ENCODE data around the gene PCDHGA12.
"Not testable (repeated sequence)": the region's sequence is repeated elsewhere in the genome, so short reads cannot be mapped to it uniquely, and the experiment has no call there.

Gene PCDHGA12

DNA sequence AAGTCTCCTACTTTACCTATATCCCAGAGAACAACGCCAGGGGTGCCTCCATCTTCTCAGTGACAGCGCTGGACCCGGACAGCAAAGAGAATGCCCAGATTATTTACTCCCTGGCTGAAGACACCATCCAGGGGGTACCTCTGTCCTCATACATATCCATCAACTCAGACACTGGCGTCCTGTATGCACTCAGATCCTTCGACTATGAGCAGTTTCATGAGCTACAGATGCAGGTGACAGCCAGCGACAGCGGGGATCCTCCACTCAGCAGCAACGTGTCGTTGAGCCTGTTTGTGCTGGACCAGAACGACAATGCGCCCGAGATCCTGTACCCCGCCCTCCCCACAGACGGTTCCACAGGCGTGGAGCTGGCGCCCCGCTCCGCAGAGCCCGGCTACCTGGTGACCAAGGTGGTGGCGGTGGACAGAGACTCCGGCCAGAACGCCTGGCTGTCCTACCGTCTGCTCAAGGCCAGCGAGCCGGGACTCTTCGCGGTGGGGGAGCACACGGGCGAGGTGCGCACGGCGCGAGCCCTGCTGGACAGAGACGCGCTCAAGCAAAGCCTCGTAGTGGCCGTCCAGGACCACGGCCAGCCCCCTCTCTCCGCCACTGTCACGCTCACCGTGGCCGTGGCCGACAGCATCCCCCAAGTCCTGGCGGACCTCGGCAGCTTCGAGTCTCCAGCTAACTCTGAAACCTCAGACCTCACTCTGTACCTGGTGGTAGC is 15.6 kb upstream of the PCDHGA12 start:
- not testable (repeated sequence) for ATAC-seq (replicated peaks; ENCODE audit: extremely low read depth, poor library complexity, severe bottlenecking); DNase-seq (ENCODE audit: low spot score in 2 of 2); H3K36me3 Mint-ChIP-seq (ENCODE audit: insufficient read depth); H3K4me3 Mint-ChIP-seq; H3K27ac Mint-ChIP-seq (ENCODE audit: low read depth)
- Mint-ChIP-seq H3K27me3 (peaks cover 86% of the 10 kb centered on the region), H3K4me1 (peaks cover 18% of the 10 kb centered on the region), H3K9me3 (peaks cover 11% of the 10 kb centered on the region)

DNA sequence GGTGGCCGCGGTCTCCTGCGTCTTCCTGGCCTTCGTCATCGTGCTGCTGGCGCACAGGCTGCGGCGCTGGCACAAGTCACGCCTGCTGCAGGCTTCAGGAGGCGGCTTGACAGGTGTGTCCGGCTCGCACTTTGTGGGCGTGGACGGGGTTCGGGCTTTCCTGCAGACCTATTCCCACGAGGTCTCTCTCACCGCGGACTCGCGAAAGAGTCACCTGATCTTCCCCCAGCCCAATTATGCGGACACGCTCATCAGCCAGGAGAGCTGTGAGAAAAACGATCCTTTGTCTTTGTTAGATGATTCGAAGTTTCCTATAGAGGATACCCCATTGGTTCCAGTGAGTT is 15.1 kb upstream of the PCDHGA12 start:
- ATAC-seq (replicated peaks; ENCODE audit: extremely low read depth, poor library complexity, severe bottlenecking); H3K27ac Mint-ChIP-seq (ENCODE audit: low read depth); DNase-seq (ENCODE audit: low spot score in 2 of 2); H3K4me3 Mint-ChIP-seq; H3K9me3 Mint-ChIP-seq: not testable (repeated sequence)
- Mint-ChIP-seq H3K27me3 (peaks cover 86% of the 10 kb centered on the region), H3K36me3 (ENCODE audit: insufficient read depth) (peaks cover 10% of the 10 kb centered on the region), H3K4me1 (peaks cover 18% of the 10 kb centered on the region)

DNA sequence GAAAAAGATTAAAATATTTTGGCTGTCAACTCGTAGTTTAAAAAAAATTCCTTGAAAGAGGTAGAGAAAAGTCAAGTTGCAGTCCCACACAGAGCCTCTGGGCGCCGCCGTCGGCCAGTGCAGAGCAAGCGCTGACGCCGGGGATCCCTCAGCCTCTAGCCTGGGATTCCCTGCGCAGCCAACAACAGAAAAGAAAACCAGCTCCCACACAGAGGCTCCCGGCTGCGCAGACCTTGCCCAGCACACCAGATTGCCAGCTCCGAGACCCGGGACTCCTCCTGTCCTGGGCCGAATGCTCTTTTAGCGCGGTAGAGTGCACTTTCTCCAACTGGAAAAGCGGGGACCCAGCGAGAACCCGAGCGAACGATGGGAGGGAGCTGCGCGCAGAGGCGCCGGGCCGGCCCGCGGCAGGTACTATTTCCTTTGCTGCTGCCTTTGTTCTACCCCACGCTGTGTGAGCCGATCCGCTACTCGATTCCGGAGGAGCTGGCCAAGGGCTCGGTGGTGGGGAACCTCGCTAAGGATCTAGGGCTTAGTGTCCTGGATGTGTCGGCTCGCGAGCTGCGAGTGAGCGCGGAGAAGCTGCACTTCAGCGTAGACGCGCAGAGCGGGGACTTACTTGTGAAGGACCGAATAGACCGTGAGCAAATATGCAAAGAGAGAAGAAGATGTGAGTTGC is 12.7 kb upstream of the PCDHGA12 start, which contains the start of gene PCDHGB7:
TSS of gene PCDHGB7 (plus strand) at position 184 of the 679 bp plus-strand sequence. CDS start at position 367, 183 bp downstream.
- peaks cover 92% of the 10 kb centered on the region for H3K27me3 Mint-ChIP-seq
- ATAC-seq (replicated peaks; ENCODE audit: extremely low read depth, poor library complexity, severe bottlenecking); H3K9me3 Mint-ChIP-seq; H3K27ac Mint-ChIP-seq (ENCODE audit: low read depth); DNase-seq (ENCODE audit: low spot score in 2 of 2): not testable (repeated sequence)
- H3K4me3 Mint-ChIP-seq, result peak within 1 kb of the TSS; percentile 42
- peaks cover 18% of the 10 kb centered on the region for H3K36me3 Mint-ChIP-seq (ENCODE audit: insufficient read depth)
- H3K4me1 Mint-ChIP-seq, result peaks cover 24% of the 10 kb centered on the region

DNA sequence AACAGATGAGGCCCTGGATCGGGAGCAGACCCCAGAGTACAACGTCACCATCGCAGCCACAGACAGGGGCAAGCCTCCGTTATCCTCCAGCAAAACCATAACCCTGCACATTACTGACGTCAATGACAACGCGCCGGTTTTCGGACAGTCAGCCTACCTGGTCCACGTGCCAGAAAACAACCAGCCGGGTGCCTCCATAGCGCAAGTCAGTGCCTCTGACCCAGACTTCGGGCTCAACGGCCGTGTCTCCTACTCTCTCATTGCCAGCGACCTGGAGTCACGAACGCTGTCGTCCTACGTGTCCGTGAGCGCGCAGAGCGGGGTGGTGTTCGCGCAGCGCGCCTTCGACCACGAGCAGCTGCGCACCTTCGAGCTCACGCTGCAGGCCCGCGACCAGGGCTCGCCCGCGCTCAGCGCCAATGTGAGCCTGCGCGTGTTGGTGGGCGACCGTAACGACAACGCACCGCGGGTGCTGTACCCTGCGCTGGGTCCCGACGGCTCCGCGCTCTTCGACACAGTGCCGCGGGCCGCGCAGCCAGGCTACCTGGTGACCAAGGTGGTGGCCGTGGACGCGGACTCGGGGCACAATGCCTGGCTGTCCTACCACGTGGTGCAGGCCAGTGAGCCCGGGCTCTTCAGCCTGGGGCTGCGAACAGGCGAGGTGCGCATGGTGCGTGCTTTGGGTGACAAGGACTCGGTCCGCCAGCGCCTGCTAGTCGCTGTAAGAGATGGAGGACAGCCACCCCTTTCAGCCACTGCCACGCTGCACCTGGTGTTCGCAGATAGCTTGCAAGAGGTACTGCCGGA is 11.0 kb upstream of the PCDHGA12 start:
- ATAC-seq (replicated peaks; ENCODE audit: extremely low read depth, poor library complexity, severe bottlenecking) (no peak), DNase-seq (ENCODE audit: low spot score in 2 of 2) (no peak)
- Mint-ChIP-seq H3K27ac (ENCODE audit: low read depth) (no peak overlapping the region), H3K9me3 (peaks cover 6% of the 10 kb centered on the region), H3K4me3 (no peak overlapping the region), H3K27me3 (peaks cover 88% of the 10 kb centered on the region), H3K4me1 (peaks cover 10% of the 10 kb centered on the region), H3K36me3 (ENCODE audit: insufficient read depth) (peaks cover 14% of the 10 kb centered on the region)

DNA sequence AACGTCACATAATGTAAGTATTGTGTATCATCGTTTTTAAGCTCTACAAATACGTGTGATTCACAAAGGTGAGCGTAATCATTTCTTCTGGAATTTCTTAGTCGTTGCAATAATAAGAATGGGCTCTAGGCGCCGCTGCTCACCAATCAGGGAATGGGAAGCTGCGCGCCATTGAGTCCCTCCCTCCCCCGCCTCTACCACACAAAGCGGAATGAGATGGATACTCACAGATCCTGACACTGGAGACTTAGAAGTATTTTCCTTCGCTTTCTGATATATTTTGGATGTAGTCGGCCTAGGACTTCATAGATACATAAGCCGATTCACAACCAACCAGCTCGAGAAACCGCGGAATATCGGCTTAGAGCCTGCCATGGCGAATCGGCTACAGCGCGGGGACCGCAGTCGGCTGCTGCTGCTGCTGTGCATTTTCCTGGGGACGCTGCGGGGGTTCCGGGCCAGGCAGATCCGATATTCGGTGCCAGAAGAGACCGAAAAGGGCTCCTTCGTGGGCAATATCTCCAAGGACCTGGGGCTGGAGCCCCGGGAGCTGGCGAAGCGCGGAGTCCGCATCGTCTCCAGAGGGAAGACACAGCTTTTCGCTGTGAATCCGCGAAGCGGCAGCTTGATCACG is 9.3 kb upstream of the PCDHGA12 start, which contains the start of gene PCDHGA11:
TSS of gene PCDHGA11 (plus strand) at position 197 of the 634 bp plus-strand sequence. CDS start at position 374, 177 bp downstream.
- Mint-ChIP-seq H3K27me3 (peaks cover 88% of the 10 kb centered on the region), H3K27ac (ENCODE audit: low read depth) (peak within 1 kb of the TSS; percentile 61), H3K4me1 (peaks cover 6% of the 10 kb centered on the region), H3K36me3 (ENCODE audit: insufficient read depth) (peaks cover 14% of the 10 kb centered on the region), H3K4me3 (peak within 1 kb of the TSS; percentile 34), H3K9me3 (peaks cover 6% of the 10 kb centered on the region)
- ATAC-seq (replicated peaks; ENCODE audit: extremely low read depth, poor library complexity, severe bottlenecking) (no peak), DNase-seq (ENCODE audit: low spot score in 2 of 2) (no peak)

DNA sequence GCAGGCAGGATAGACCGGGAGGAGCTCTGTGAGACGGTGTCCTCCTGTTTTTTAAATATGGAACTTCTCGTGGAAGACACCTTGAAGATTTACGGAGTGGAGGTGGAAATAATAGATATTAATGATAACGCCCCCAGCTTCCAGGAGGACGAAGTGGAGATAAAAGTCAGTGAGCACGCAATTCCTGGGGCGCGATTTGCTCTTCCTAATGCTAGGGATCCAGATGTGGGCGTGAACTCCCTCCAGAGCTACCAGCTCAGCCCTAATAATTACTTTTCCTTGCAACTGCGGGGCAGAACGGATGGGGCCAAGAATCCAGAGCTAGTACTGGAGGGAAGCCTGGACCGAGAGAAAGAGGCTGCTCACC is 8.8 kb upstream of the PCDHGA12 start:
- Mint-ChIP-seq H3K4me1 (peaks cover 6% of the 10 kb centered on the region), H3K36me3 (ENCODE audit: insufficient read depth) (peaks cover 14% of the 10 kb centered on the region), H3K27ac (ENCODE audit: low read depth) (peak overlapping the region; percentile 61), H3K9me3 (peaks cover 6% of the 10 kb centered on the region), H3K4me3 (peak overlapping the region; percentile 34), H3K27me3 (peaks cover 88% of the 10 kb centered on the region)
- no peak for ATAC-seq (replicated peaks; ENCODE audit: extremely low read depth, poor library complexity, severe bottlenecking)
- DNase-seq (ENCODE audit: low spot score in 2 of 2), result no peak

DNA sequence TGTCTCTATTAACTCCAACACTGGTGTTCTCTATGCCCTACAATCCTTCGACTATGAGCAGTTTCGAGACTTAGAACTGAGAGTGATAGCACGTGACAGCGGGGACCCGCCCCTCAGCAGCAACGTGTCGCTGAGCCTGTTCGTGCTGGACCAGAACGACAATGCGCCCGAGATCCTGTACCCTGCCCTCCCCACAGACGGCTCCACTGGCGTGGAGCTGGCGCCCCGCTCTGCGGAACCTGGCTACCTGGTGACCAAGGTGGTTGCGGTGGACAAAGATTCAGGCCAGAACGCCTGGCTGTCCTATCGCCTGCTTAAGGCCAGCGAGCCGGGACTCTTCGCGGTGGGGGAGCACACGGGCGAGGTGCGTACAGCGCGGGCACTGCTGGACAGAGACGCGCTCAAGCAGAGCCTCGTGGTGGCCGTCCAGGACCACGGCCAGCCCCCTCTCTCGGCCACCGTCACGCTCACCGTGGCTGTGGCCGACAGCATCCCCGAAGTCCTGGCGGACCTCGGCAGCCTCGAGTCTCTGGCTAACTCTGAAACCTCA is 7.5 kb upstream of the PCDHGA12 start:
- H3K4me3 Mint-ChIP-seq, result no peak overlapping the region
- H3K4me1 Mint-ChIP-seq, result peaks cover 6% of the 10 kb centered on the region
- no peak overlapping the region for H3K27ac Mint-ChIP-seq (ENCODE audit: low read depth)
- no peak for ATAC-seq (replicated peaks; ENCODE audit: extremely low read depth, poor library complexity, severe bottlenecking)
- H3K27me3 Mint-ChIP-seq, result peaks cover 83% of the 10 kb centered on the region
- H3K36me3 Mint-ChIP-seq (ENCODE audit: insufficient read depth), result peaks cover 14% of the 10 kb centered on the region
- peaks cover 4% of the 10 kb centered on the region for H3K9me3 Mint-ChIP-seq
- DNase-seq (ENCODE audit: low spot score in 2 of 2), result no peak

DNA sequence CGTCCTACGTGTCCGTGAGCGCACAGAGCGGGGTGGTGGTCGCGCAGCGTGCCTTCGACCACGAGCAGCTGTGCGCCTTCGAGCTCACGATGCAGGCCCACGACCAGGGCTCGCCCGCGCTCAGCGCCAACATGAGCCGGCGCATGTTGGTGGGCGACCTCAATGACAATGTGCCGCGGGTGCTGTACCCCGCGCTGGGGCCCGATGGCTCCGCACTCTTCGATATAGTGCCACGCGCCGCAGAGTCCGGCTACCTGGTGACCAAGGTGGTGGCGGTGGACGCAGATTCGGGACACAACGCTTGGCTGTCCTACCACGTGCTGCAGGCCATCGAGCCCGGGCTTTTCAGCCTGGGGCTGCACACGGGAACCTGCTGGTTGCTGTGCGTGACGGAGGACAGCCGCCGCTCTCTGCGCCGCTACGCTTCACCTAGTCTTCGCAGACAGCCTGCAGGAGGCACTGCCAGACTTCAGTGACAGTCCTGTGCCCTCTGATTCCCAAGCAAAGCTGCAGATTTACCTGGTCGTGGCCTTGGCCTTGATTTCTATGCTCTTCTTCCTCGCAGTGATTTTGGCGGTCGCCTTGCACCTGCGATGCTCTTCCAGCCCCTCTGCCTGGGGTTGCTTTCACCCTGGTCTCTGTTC is 2.4 kb upstream of the PCDHGA12 start:
- Mint-ChIP-seq H3K4me3 (no peak overlapping the region), H3K27ac (ENCODE audit: low read depth) (no peak overlapping the region)

DNA sequence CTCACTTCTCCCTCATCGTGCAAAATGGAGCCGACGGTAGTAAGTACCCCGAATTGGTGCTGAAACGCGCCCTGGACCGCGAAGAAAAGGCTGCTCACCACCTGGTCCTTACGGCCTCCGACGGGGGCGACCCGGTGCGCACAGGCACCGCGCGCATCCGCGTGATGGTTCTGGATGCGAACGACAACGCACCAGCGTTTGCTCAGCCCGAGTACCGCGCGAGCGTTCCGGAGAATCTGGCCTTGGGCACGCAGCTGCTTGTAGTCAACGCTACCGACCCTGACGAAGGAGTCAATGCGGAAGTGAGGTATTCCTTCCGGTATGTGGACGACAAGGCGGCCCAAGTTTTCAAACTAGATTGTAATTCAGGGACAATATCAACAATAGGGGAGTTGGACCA is 979 bp downstream of the PCDHGA12 start:
- Mint-ChIP-seq H3K9me3 (peaks cover 20% of the 10 kb centered on the region), H3K36me3 (ENCODE audit: insufficient read depth) (peaks cover 3% of the 10 kb centered on the region), H3K4me1 (peaks cover 6% of the 10 kb centered on the region), H3K27ac (ENCODE audit: low read depth) (no peak overlapping the region), H3K4me3 (no peak overlapping the region), H3K27me3 (peaks cover 77% of the 10 kb centered on the region)
- DNase-seq (ENCODE audit: low spot score in 2 of 2) (no peak), ATAC-seq (replicated peaks; ENCODE audit: extremely low read depth, poor library complexity, severe bottlenecking) (no peak)

More for the DNA sequence above, 2.4 kb upstream of the PCDHGA12 start:
- no peak for ATAC-seq (replicated peaks; ENCODE audit: extremely low read depth, poor library complexity, severe bottlenecking)
- Mint-ChIP-seq H3K4me1 (peaks cover 6% of the 10 kb centered on the region), H3K27me3 (peaks cover 80% of the 10 kb centered on the region), H3K36me3 (ENCODE audit: insufficient read depth) (peaks cover 3% of the 10 kb centered on the region), H3K9me3 (peaks cover 16% of the 10 kb centered on the region)
- DNase-seq (ENCODE audit: low spot score in 2 of 2), result no peak

DNA sequence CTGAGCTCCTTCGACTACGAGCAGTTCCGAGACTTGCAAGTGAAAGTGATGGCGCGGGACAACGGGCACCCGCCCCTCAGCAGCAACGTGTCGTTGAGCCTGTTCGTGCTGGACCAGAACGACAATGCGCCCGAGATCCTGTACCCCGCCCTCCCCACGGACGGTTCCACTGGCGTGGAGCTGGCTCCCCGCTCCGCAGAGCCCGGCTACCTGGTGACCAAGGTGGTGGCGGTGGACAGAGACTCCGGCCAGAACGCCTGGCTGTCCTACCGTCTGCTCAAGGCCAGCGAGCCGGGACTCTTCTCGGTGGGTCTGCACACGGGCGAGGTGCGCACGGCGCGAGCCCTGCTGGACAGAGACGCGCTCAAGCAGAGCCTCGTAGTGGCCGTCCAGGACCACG is 2.0 kb downstream of the PCDHGA12 start:
- H3K4me1 Mint-ChIP-seq; H3K36me3 Mint-ChIP-seq (ENCODE audit: insufficient read depth); ATAC-seq (replicated peaks; ENCODE audit: extremely low read depth, poor library complexity, severe bottlenecking); H3K4me3 Mint-ChIP-seq; H3K27ac Mint-ChIP-seq (ENCODE audit: low read depth); DNase-seq (ENCODE audit: low spot score in 2 of 2): not testable (repeated sequence)
- H3K9me3 Mint-ChIP-seq, result peaks cover 20% of the 10 kb centered on the region
- H3K27me3 Mint-ChIP-seq, result peaks cover 73% of the 10 kb centered on the region

DNA sequence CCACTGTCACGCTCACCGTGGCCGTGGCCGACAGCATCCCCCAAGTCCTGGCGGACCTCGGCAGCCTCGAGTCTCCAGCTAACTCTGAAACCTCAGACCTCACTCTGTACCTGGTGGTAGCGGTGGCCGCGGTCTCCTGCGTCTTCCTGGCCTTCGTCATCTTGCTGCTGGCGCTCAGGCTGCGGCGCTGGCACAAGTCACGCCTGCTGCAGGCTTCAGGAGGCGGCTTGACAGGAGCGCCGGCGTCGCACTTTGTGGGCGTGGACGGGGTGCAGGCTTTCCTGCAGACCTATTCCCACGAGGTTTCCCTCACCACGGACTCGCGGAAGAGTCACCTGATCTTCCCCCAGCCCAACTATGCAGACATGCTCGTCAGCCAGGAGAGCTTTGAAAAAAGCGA is 2.4 kb downstream of the PCDHGA12 start:
- Mint-ChIP-seq H3K9me3 (peaks cover 20% of the 10 kb centered on the region), H3K27me3 (peaks cover 73% of the 10 kb centered on the region)
- not testable (repeated sequence) for H3K4me1 Mint-ChIP-seq; H3K27ac Mint-ChIP-seq (ENCODE audit: low read depth); DNase-seq (ENCODE audit: low spot score in 2 of 2); ATAC-seq (replicated peaks; ENCODE audit: extremely low read depth, poor library complexity, severe bottlenecking); H3K36me3 Mint-ChIP-seq (ENCODE audit: insufficient read depth); H3K4me3 Mint-ChIP-seq

Data from central memory CD8-positive, alpha-beta T cell (primary cell).